K562 (cell line): Measurements from ENCODE around the gene HIVEP3. TPM values are rescaled to one million over a fixed set of nuclear protein-coding genes. Genes with fewer than 3 reads are reported as not detected.

Source experiments
- ATAC-seq: fragments of 200-7000 bp; cut with Tn5 transposase; 3 replicates; pipeline ENCODE4 v1.9.1; 2020; ENCODE audit warnings: moderate library complexity
- BruUV-seq: library from RNA; stranded (reverse); fragments of 400-500 nt; replicated peaks from 2 replicates; lab custom pipeline; 2021; lab: Mats Ljungman, UMichigan
- CTCF ChIA-PET: fragments of 300-600 bp; formaldehyde crosslinking; extraction: SDS; loops from one replicate; lab custom pipeline; 2021; ENCODE audit warnings: low intra/inter-chr PET ratio; lab: Yijun Ruan, JAX
- POLR2A ChIA-PET: fragments of 300-600, 350-650 bp; sonication (Branson Sonifier 250); formaldehyde crosslinking; extraction: SDS; loops from one replicate; lab custom pipeline; 2021; ENCODE audit warnings: antibody characterized with exemption, inconsistent platforms; lab: Yijun Ruan, JAX
- DNase-seq, 4 experiments: peaks; one replicate each; pipeline versions ENCODE4 v3.0.0 to v3.0.0-alpha.2; 2011 to 2018; ENCODE audit warnings: low spot score in 3 of 4, mixed read lengths in 3 of 4; ENCODE audit errors: extremely low read depth in 1 of 4
- FAIRE-seq: peaks from 2 replicates; lab custom pipeline; 2011; peaks lifted over from hg19 to GRCh38; lab: Jason Lieb, UNC
- H2AFZ ChIP-seq: 2 replicates; pipeline ENCODE4 v1.6.0; 2011; ENCODE audit warnings: low read depth, low read length, control low read depth, inconsistent platforms
- H3K27ac ChIP-seq: fragments of 200-600 bp; 3 replicates; pipeline ENCODE4 v1.8.0; 2011; ENCODE audit warnings: low read depth, mild to moderate bottlenecking, control low read depth, inconsistent platforms, low read length, moderate library complexity, mixed read lengths; ENCODE audit errors: extremely low read depth
- H3K27me3 ChIP-seq, 2 experiments: fragments of 300-600 bp in 1 of 2; 2 replicates in 1 of 2; 3 replicates in 1 of 2; pipeline versions ENCODE4 v1.6.0 to v1.8.0; 2011; ENCODE audit warnings: inconsistent platforms in 2 of 2, low read length in 2 of 2, mild to moderate bottlenecking in 1 of 2, mixed read lengths in 1 of 2, moderate library complexity in 1 of 2; ENCODE audit not compliant: control insufficient read depth in 2 of 2, insufficient read depth in 2 of 2
- H3K36me3 ChIP-seq: fragments of 300-600 bp; 3 replicates; pipeline ENCODE4 v1.8.0; 2011; ENCODE audit warnings: mild to moderate bottlenecking, low read length, inconsistent platforms; ENCODE audit not compliant: control insufficient read depth, insufficient read depth
- H3K4me1 ChIP-seq, 2 experiments: fragments of 200-600 bp in 1 of 2; replicated peaks in 1 of 2; 2 replicates in 1 of 2; 3 replicates in 1 of 2; pipeline versions ENCODE4 v1.5.1 to v1.8.0; 2011; ENCODE audit warnings: inconsistent platforms in 2 of 2, low read length in 2 of 2, mild to moderate bottlenecking in 1 of 2, mixed read lengths in 1 of 2, moderate library complexity in 1 of 2; ENCODE audit not compliant: control insufficient read depth in 2 of 2, insufficient read depth in 2 of 2
- H3K4me2 ChIP-seq: 2 replicates; pipeline ENCODE4 v1.6.1; 2011; ENCODE audit warnings: low read length, control low read depth, inconsistent platforms, mixed read lengths; ENCODE audit not compliant: insufficient read depth
- H3K4me3 ChIP-seq: fragments of 200-600 bp; sonication (generic), shearing (Covaris generic); 2 replicates; pipeline ENCODE4 v1.5.1; 2016; ENCODE audit warnings: control low read depth, inconsistent platforms
- H3K79me2 ChIP-seq: fragments of 200-600 bp; 3 replicates; pipeline ENCODE4 v1.8.0; 2011; ENCODE audit warnings: low read length, inconsistent platforms; ENCODE audit not compliant: control insufficient read depth, insufficient read depth
- H3K9ac ChIP-seq, 2 experiments: 2 replicates each; pipeline versions ENCODE4 v1.6.0 to v1.6.1; 2011; ENCODE audit warnings: low read depth in 2 of 2, low read length in 2 of 2, control low read depth in 1 of 2, inconsistent platforms in 1 of 2, mild to moderate bottlenecking in 1 of 2, mixed read lengths in 1 of 2; ENCODE audit not compliant: insufficient read depth in 1 of 2
- H3K9me1 ChIP-seq: one replicate; pipeline ENCODE4 v1.6.0; 2011; ENCODE audit warnings: inconsistent platforms, mild to moderate bottlenecking, low read length, moderate library complexity; ENCODE audit not compliant: control insufficient read depth, insufficient read depth
- H3K9me3 ChIP-seq: replicated peaks from 2 replicates; pipeline ENCODE4 v1.5.1; 2011; ENCODE audit warnings: low read depth, low read length, inconsistent platforms; ENCODE audit not compliant: control insufficient read depth, insufficient read depth
- H4K20me1 ChIP-seq: replicated peaks from 2 replicates; pipeline ENCODE4 v1.6.1; 2011; ENCODE audit warnings: low read length, inconsistent platforms, mixed read lengths; ENCODE audit not compliant: control insufficient read depth, insufficient read depth
- BMI1 ChIP-seq: fragments of 150-350 bp; IDR thresholded peaks from 2 replicates; pipeline ENCODE4 v1.6.1; 2014; ENCODE audit warnings: low read length
- CREB1 ChIP-seq, 2 experiments: sonication (generic) in 1 of 2; formaldehyde crosslinking in 1 of 2; IDR thresholded peaks; 2 replicates each; pipeline versions ENCODE4 v1.6.1 to v1.8.0; 2012 to 2022; ENCODE audit warnings: inconsistent platforms in 1 of 2, mild to moderate bottlenecking in 1 of 2, missing genetic modification reagents in 1 of 2, moderate library complexity in 1 of 2
- EGR1 ChIP-seq: fragments of 450-650 bp; conservative IDR thresholded peaks from 2 replicates; pipeline ENCODE4 v1.6.1; 2017; ENCODE audit warnings: mild to moderate bottlenecking
- EP300 ChIP-seq: IDR thresholded peaks from 2 replicates; pipeline ENCODE4 v1.6.1; 2012; ENCODE audit warnings: low read length, improper control_type of control experiment
- ESRRA ChIP-seq: fragments of 450-650 bp; IDR thresholded peaks from 2 replicates; pipeline ENCODE4 v1.6.1; 2014; ENCODE audit warnings: low read depth, mild to moderate bottlenecking, moderate library complexity, borderline replicate concordance
- FOXK2 ChIP-seq, 2 experiments: fragments of 450-650 bp; IDR thresholded peaks in 1 of 2; conservative IDR thresholded peaks in 1 of 2; 2 replicates each; pipeline ENCODE4 v1.6.1; 2016; ENCODE audit warnings: low read depth in 2 of 2, mild to moderate bottlenecking in 1 of 2
- KHSRP ChIP-seq: fragments of 450-650 bp; IDR thresholded peaks from 2 replicates; pipeline ENCODE4 v1.6.1; 2017
- RBM22 ChIP-seq: fragments of 200-400 bp; formaldehyde crosslinking; IDR thresholded peaks from 2 replicates; pipeline ENCODE4 v1.6.1; 2018; ENCODE audit warnings: low read length, low read depth; ENCODE audit not compliant: poor library complexity, severe bottlenecking
- TFAP4 ChIP-seq: sonication (generic); formaldehyde crosslinking; IDR thresholded peaks from 2 replicates; pipeline ENCODE4 v1.8.0; 2022; ENCODE audit warnings: missing genetic modification reagents, mild to moderate bottlenecking, moderate library complexity, borderline replicate concordance
- U2AF1 ChIP-seq: fragments of 200-400 bp; formaldehyde crosslinking; optimal IDR thresholded peaks from 2 replicates; pipeline ENCODE3; 2017; ENCODE audit warnings: mild to moderate bottlenecking, low read depth, low read length, moderate library complexity
- ZBTB8A ChIP-seq: fragments of 450-650 bp; IDR thresholded peaks from 2 replicates; pipeline ENCODE4 v1.6.1; 2018; ENCODE audit warnings: mild to moderate bottlenecking, moderate library complexity; ENCODE audit not compliant: partially characterized antibody
- ZNF143 ChIP-seq: sonication (generic); formaldehyde crosslinking; IDR thresholded peaks from 2 replicates; pipeline ENCODE4 v1.9.0; 2022; ENCODE audit warnings: mild to moderate bottlenecking, missing genetic modification reagents
- ZNF592 ChIP-seq: fragments of 450-650 bp; IDR thresholded peaks from 2 replicates; pipeline ENCODE4 v1.6.1; 2017; ENCODE audit warnings: antibody characterized with exemption, mild to moderate bottlenecking
- ZNF780A ChIP-seq: fragments of 250-450 bp; sonication (Bioruptor Pico); IDR thresholded peaks from 2 replicates; pipeline ENCODE4 v1.5.0; 2021; ENCODE audit warnings: mild to moderate bottlenecking
- WGBS: fragments of 100-300 bp; shearing (Covaris generic); methylation state at CpG from one replicate; pipeline ENCODE4 v1.1.6; 2016; ENCODE audit warnings: low coverage, mixed read lengths; ENCODE audit not compliant: insufficient coverage; ENCODE audit errors: missing lambda C conversion rate; 5-methylcytosine and 5-hydroxymethylcytosine counted together
- in situ Hi-C: fragments of 300-500 bp; cut with MboI; formaldehyde crosslinking; loops from 4 replicates; pipeline ENCODE4 v1.15.0; 2018; ENCODE audit warnings: inconsistent platforms, mixed read lengths
- intact Hi-C: fragments of 100-400 bp; cut with micrococcal nuclease; formaldehyde crosslinking; loops from 2 replicates; pipeline ENCODE4 v1.14.2; 2022
- polyA plus RNA-seq, 8 experiments: library from polyadenylated mRNA; depleted of rRNA in 4 of 8; stranded (reverse) in 5 of 8; unstranded in 3 of 8; fragments of >200 nt; fragmentation: Nextera tagmentation in 2 of 8; fragmentation: Illumina TruSeq in 1 of 8; extraction: Ambion mirVana in 2 of 8; extraction: Trizol in 1 of 8; gene quantifications; 2 replicates each; pipeline versions ENCODE4 v1.2.1 to v1.2.3, GENCODE V29; 2011 to 2014; ENCODE audit warnings: inconsistent platforms in 1 of 8, missing spikeins in 1 of 8
- total RNA-seq, 7 experiments: library from RNA; depleted of rRNA in 6 of 7; stranded (reverse); fragments of >200 nt in 6 of 7; fragmentation: Illumina TruSeq in 2 of 7; extraction: Trizol in 2 of 7; gene quantifications; 2 replicates each; pipeline versions ENCODE4 v1.2.1 to v1.2.3, GENCODE V29; 2011 to 2021; ENCODE audit warnings: low replicate concordance in 1 of 7
- TF ChIP-seq, protein P1 (sequence below): fragments of 200-800 bp; sonication (Bioruptor generic); IDR thresholded peaks from 2 replicates; pipeline ENCODE4 v1.6.1; 2017; ENCODE audit warnings: missing genetic modification characterization, missing compliant biosample characterization

Gene HIVEP3
- total and polyA plus RNA-seq, 9 of the 15 experiments (the other 6 are each of a cell fraction or from before 2014, with no cell fraction given) = 0.09 to 0.58 (median 0.34) TPM; not detected in 1

DNA sequence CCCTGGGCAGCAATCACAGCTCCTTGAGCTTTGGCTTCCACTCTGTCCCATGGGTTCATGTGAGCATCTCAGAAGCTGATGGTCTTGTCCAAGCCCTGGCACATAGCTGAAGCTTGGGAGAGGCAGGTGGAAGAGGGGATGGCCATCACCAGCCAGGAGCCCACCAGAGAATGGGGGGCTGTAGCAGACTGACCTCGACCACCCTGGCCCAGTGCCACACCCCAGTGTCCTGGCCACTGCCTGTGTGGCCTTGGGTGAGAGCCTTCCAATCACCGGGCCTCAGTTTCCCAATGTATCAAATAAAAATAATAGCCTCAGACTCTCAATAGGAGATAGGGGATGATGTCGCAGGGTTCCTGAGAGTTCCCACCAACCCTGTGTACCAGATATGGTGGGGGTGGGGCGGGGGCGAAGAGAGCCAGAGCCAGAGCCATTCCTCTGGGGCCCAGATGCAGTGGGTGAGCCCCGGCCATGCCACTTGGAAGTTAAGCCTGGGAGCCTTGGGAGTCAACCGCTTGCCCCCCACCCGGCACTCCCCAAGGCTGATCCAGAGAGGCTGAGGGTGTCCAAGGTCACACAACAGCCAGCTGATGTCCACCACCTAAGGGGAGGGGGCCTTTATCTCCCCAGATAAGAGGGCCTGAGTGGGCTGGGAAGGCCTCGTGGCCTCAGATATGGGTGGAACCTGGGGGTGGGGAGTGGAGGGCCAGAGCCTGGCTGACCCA lies 424.9 kb downstream of the HIVEP3 start:
- Histone ChIP-seq H2AFZ (peak overlapping the region; percentile 24; the same call in 1 of the 2 replicates), H3K36me3 (no peaks in the 10 kb centered on the region), H4K20me1 (0 out of 2 replicates have a peak, but pooled peaks cover under 1% of the 10 kb centered on the region), H3K27me3 (0 out of 5 replicates have a peak, but pooled peaks cover 0 to 8% of the 10 kb centered on the region in 2 experiments), H3K4me2 (peak overlapping the region; percentile 23; the same call in 1 of the 2 replicates), H3K4me1 (peaks cover 27 to 46% of the 10 kb centered on the region in 2 experiments; a peak in 4 of 5 replicates), H3K27ac (peak overlapping the region; percentile 16; the same call in 1 of the 3 replicates), H3K79me2 (no peaks in the 10 kb centered on the region), H3K9me3 (no peaks in the 10 kb centered on the region), H3K9ac (peak overlapping the region; percentile 10 to 80; a peak in 3 of 4 replicates), H3K9me1 (peaks cover 6% of the 10 kb centered on the region), H3K4me3 (no peak overlapping the region)
- intact Hi-C loops = no loop called here
- in situ Hi-C loops = no loop called here
- no TSS peak for BruUV-seq
- FAIRE-seq (peak; percentile 29), ATAC-seq (no peak), DNase-seq (peak; percentile 47 to 59 (median 52))
- 29% methylated on average over 9 of the region's 9 CpGs for WGBS
- ChIA-PET CTCF (no interaction called here), POLR2A (interaction anchor here (0.6 to 1.8 kb wide), 2 partner anchors 22 to 665 kb away, joined by 5 read pairs; no protein-coding TSS in a partner anchor)
- TF ChIP-seq EP300 (no peak), ESRRA (0 out of 2 replicates have a peak, but pooled peaks have one; percentile 21), BMI1 (no peak), ZNF780A (CRISPR knock-in tag) (no peak), TFAP4 (CRISPR knock-in tag) (peak; percentile 68; the same call in 1 of the 2 replicates), U2AF1 (no peak), KHSRP (no peak), ZNF592 (0 out of 2 replicates have a peak, but pooled peaks have one; percentile 34), FOXK2 (conservative IDR thresholded peaks at IDR 0.05 in 1 of 2, IDR thresholded peaks at IDR 0.05 in 1 of 2; ENCODE audit: low read depth in 2 of 2) (no peak), CREB1 (IDR thresholded peaks at IDR 0.05) (no peak), CREB1 (CRISPR knock-in tag; IDR thresholded peaks at IDR 0.05) (no peak), RBM22 (no peak), ZNF143 (CRISPR knock-in tag) (0 out of 2 replicates have a peak, but pooled peaks have one; percentile 15), ZBTB8A (no peak), EGR1 (peak; percentile 73)
- TF ChIP-seq, protein P1, sequence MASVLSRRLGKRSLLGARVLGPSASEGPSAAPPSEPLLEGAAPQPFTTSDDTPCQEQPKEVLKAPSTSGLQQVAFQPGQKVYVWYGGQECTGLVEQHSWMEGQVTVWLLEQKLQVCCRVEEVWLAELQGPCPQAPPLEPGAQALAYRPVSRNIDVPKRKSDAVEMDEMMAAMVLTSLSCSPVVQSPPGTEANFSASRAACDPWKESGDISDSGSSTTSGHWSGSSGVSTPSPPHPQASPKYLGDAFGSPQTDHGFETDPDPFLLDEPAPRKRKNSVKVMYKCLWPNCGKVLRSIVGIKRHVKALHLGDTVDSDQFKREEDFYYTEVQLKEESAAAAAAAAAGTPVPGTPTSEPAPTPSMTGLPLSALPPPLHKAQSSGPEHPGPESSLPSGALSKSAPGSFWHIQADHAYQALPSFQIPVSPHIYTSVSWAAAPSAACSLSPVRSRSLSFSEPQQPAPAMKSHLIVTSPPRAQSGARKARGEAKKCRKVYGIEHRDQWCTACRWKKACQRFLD (CRISPR knock-in tag) = no peak
